NCI-H510A treated with DMSO at 0.1 percent for 48 hours (cell line): ENCODE data around the gene LRP11.
"Not testable (repeated sequence)": the region's sequence is repeated elsewhere in the genome, so short reads cannot be mapped to it uniquely, and the experiment has no call there.

Experiments
- DNase-seq: peaks from one replicate; lab custom pipeline; 2025; lab: John Stamatoyannopoulos, UW

LRP11 gene

GRCh38 chr6:149897855-149898744, 33.9 kb upstream of the LRP11 start, which contains the start of gene RAET1E:
TSS of gene RAET1E (minus strand) at chr6:149898113. CDS start at chr6:149890901, 7,212 bp downstream.
- DNase-seq, result peak; percentile 2

- DNase-seq, result no peak
Observed at GRCh38 chr6:149897015-149897697, 33.0 kb upstream of the LRP11 start.

GRCh38 chr6:149896491-149896890, 32.3 kb upstream of the LRP11 start:
- DNase-seq, result no peak

GRCh38 chr6:149895833-149896271, 31.7 kb upstream of the LRP11 start:
- DNase-seq, result peak; percentile 46

- peak; percentile 5 for DNase-seq
Observed at GRCh38 chr6:149895048-149895590, 31.0 kb upstream of the LRP11 start.

GRCh38 chr6:149891864-149892263, 27.7 kb upstream of the LRP11 start:
- DNase-seq, result not testable (repeated sequence)

- DNase-seq, result no peak
Observed at GRCh38 chr6:149891259-149891658, 27.1 kb upstream of the LRP11 start.

GRCh38 chr6:149890629-149891045, 26.5 kb upstream of the LRP11 start:
- DNase-seq, result no peak

- DNase-seq, result no peak
Observed at GRCh38 chr6:149889326-149889725, 25.2 kb upstream of the LRP11 start.

- DNase-seq, result no peak
Observed at GRCh38 chr6:149888659-149889058, 24.5 kb upstream of the LRP11 start.

- no peak for DNase-seq
Observed at GRCh38 chr6:149888093-149888492, 23.9 kb upstream of the LRP11 start.

GRCh38 chr6:149887343-149887742, 23.2 kb upstream of the LRP11 start:
- no peak for DNase-seq

GRCh38 chr6:149885888-149886287, 21.7 kb upstream of the LRP11 start:
- no peak for DNase-seq

- DNase-seq, result no peak
Observed at GRCh38 chr6:149884617-149885016, 20.5 kb upstream of the LRP11 start.

- DNase-seq, result peak; percentile 67
Observed at GRCh38 chr6:149884215-149884614, 20.1 kb upstream of the LRP11 start.

GRCh38 chr6:149881860-149882259, 17.7 kb upstream of the LRP11 start:
- no peak for DNase-seq

GRCh38 chr6:149881066-149881766, 17.1 kb upstream of the LRP11 start:
- DNase-seq, result no peak

GRCh38 chr6:149877659-149878058, 13.5 kb upstream of the LRP11 start:
- DNase-seq, result no peak

- no peak for DNase-seq
Observed at GRCh38 chr6:149876241-149876933, 12.2 kb upstream of the LRP11 start.

- DNase-seq, result no peak
Observed at GRCh38 chr6:149872233-149872632, 8.1 kb upstream of the LRP11 start.

GRCh38 chr6:149871182-149871581, 7.0 kb upstream of the LRP11 start:
- no peak for DNase-seq
